OCI-LY1 (cell line): ENCODE data around the gene PRELID1.

Experiments
- H2AFZ ChIP-seq: fragments of 200-600 bp; sonication (generic), shearing (Covaris generic); 2 replicates; pipeline ENCODE4 v1.6.0; 2014; ENCODE audit warnings: antibody characterized with exemption, mild to moderate bottlenecking, low read length
- H3F3A ChIP-seq: fragments of 200-600 bp; sonication (generic), shearing (Covaris generic); 2 replicates; pipeline ENCODE4 v1.6.0; 2014; ENCODE audit warnings: mild to moderate bottlenecking, antibody characterized with exemption, low read length, moderate library complexity; ENCODE audit not compliant: insufficient read depth
- H3K27ac ChIP-seq: fragments of 200-600 bp; sonication (generic); 2 replicates; pipeline ENCODE4 v1.5.1; 2014; ENCODE audit warnings: low read length, mixed run types, mild to moderate bottlenecking, low read depth; ENCODE audit not compliant: poor library complexity, severe bottlenecking
- H3K27me3 ChIP-seq: fragments of 200-600 bp; sonication (generic); 2 replicates; pipeline ENCODE4 v1.6.0; 2014; ENCODE audit warnings: antibody characterized with exemption, mild to moderate bottlenecking, low read length, moderate library complexity; ENCODE audit not compliant: insufficient read depth
- H3K36me3 ChIP-seq: fragments of 200-600 bp; sonication (generic); 2 replicates; pipeline ENCODE4 v1.6.1; 2014; ENCODE audit warnings: mild to moderate bottlenecking, antibody characterized with exemption, low read length, moderate library complexity, mixed read lengths; ENCODE audit not compliant: insufficient read depth
- H3K4me1 ChIP-seq: fragments of 200-600 bp; sonication (generic); 2 replicates; pipeline ENCODE4 v1.5.1; 2014; ENCODE audit warnings: mild to moderate bottlenecking, low read length, moderate library complexity; ENCODE audit not compliant: insufficient read depth, severe bottlenecking
- H3K4me2 ChIP-seq: fragments of 200-600 bp; sonication (generic), shearing (Covaris generic); 2 replicates; pipeline ENCODE4 v1.6.1; 2014; ENCODE audit warnings: low read length
- H3K4me3 ChIP-seq: fragments of 200-600 bp; sonication (generic); 2 replicates; pipeline ENCODE4 v1.5.1; 2014; ENCODE audit warnings: low read length, low read depth, mild to moderate bottlenecking, mixed read lengths; ENCODE audit not compliant: poor library complexity, severe bottlenecking
- H3K79me2 ChIP-seq: fragments of 200-600 bp; shearing (Covaris generic); 2 replicates; pipeline ENCODE4 v1.6.1; 2016; ENCODE audit warnings: mixed run types, low read length, mixed read lengths; ENCODE audit not compliant: insufficient read depth
- H3K9ac ChIP-seq: fragments of 200-600 bp; sonication (generic), shearing (Covaris generic); 2 replicates; pipeline ENCODE4 v1.6.1; 2014; ENCODE audit warnings: mild to moderate bottlenecking, low read length, mixed read lengths
- H3K9me2 ChIP-seq: fragments of 200-600 bp; sonication (generic), shearing (Covaris generic); 2 replicates; pipeline ENCODE4 v1.6.1; 2014; ENCODE audit warnings: low read depth, mild to moderate bottlenecking, low read length, mixed read lengths
- H3K9me3 ChIP-seq: fragments of 200-600 bp; shearing (Covaris generic); 2 replicates; pipeline ENCODE4 v1.6.1; 2014; ENCODE audit warnings: low read length, mixed read lengths
- H4K20me1 ChIP-seq: fragments of 200-600 bp; sonication (generic), shearing (Covaris generic); 2 replicates; pipeline ENCODE4 v1.6.0; 2016; ENCODE audit warnings: mild to moderate bottlenecking, low read length; ENCODE audit not compliant: insufficient read depth
- CTCF ChIP-seq: fragments of 200-600 bp; sonication (generic), shearing (Covaris generic); IDR thresholded peaks from 2 replicates; pipeline ENCODE4 v1.5.1; 2017; ENCODE audit warnings: mild to moderate bottlenecking, antibody characterized with exemption, low read length, moderate library complexity, mixed read lengths
- EZH2 ChIP-seq: fragments of 200-600 bp; sonication (generic), shearing (Covaris generic); IDR thresholded peaks from 2 replicates; pipeline ENCODE4 v1.8.0; 2017; ENCODE audit warnings: borderline replicate concordance, mixed run types, mild to moderate bottlenecking, antibody characterized with exemption, low read length, moderate library complexity, mixed read lengths

PRELID1 gene

GRCh38 chr5:177275883-177276282 is 27.7 kb upstream of the PRELID1 start:
- Histone ChIP-seq H3K36me3 (peaks cover 80% of the 10 kb centered on the region), H3K9me2 (no peaks in the 10 kb centered on the region)

GRCh38 chr5:177276886-177277285 is 26.7 kb upstream of the PRELID1 start:
- Histone ChIP-seq H3K9ac (no peak overlapping the region), H3K4me2 (no peak overlapping the region), H3K9me2 (no peaks in the 10 kb centered on the region), H2AFZ (no peak overlapping the region), H3K27me3 (no peaks in the 10 kb centered on the region), H4K20me1 (no peaks in the 10 kb centered on the region), H3K36me3 (peaks cover 79% of the 10 kb centered on the region), H3K27ac (no peak overlapping the region), H3F3A (no peaks in the 10 kb centered on the region), H3K4me1 (no peaks in the 10 kb centered on the region), H3K9me3 (no peaks in the 10 kb centered on the region), H3K4me3 (no peak overlapping the region), H3K79me2 (no peaks in the 10 kb centered on the region)
- TF ChIP-seq CTCF = no peak

More at GRCh38 chr5:177275883-177276282, 27.7 kb upstream of the PRELID1 start:
- no peaks in the 10 kb centered on the region for H3F3A ChIP-seq
- H4K20me1 ChIP-seq = no peaks in the 10 kb centered on the region
- H3K79me2 ChIP-seq = no peaks in the 10 kb centered on the region
- H3K9me3 ChIP-seq = no peaks in the 10 kb centered on the region
- H3K4me3 ChIP-seq = no peak overlapping the region
- no peak overlapping the region for H3K27ac ChIP-seq
- H3K27me3 ChIP-seq = no peaks in the 10 kb centered on the region
- no peaks in the 10 kb centered on the region for H3K4me1 ChIP-seq
- H3K4me2 ChIP-seq = no peak overlapping the region
- no peak overlapping the region for H2AFZ ChIP-seq
- TF ChIP-seq EZH2 = no peak
- no peak for TF ChIP-seq CTCF
- H3K9ac ChIP-seq = no peak overlapping the region

GRCh38 chr5:177288191-177288590 is 15.4 kb upstream of the PRELID1 start:
- Histone ChIP-seq H3F3A (no peaks in the 10 kb centered on the region), H3K9ac (no peak overlapping the region), H2AFZ (no peak overlapping the region), H3K4me2 (no peak overlapping the region), H3K4me1 (peaks cover 8% of the 10 kb centered on the region), H3K79me2 (no peaks in the 10 kb centered on the region), H3K9me2 (no peaks in the 10 kb centered on the region), H3K36me3 (peaks cover 82% of the 10 kb centered on the region), H3K9me3 (no peaks in the 10 kb centered on the region), H3K27ac (no peak overlapping the region), H4K20me1 (no peaks in the 10 kb centered on the region), H3K27me3 (no peaks in the 10 kb centered on the region), H3K4me3 (no peak overlapping the region)
- TF ChIP-seq CTCF (no peak), EZH2 (no peak)
